Measurements from ENCODE around the gene ROCK2.

The ROCK2 gene

GRCh38 chr2:11224887-11225286, 119.5 kb downstream of the ROCK2 start:
- DNase-seq = no peak

GRCh38 chr2:11222845-11223244, 121.6 kb downstream of the ROCK2 start:
- DNase-seq = no peak

GRCh38 chr2:11220445-11220844, 124.0 kb downstream of the ROCK2 start:
- DNase-seq = no peak

GRCh38 chr2:11215407-11215806, 129.0 kb downstream of the ROCK2 start:
- DNase-seq = no peak

- DNase-seq = no peak
Measured at GRCh38 chr2:11214770-11215169, 129.7 kb downstream of the ROCK2 start.

GRCh38 chr2:11213975-11214374, 130.5 kb downstream of the ROCK2 start:
- DNase-seq = no peak

GRCh38 chr2:11213090-11213638, 131.3 kb downstream of the ROCK2 start:
- DNase-seq = no peak

- DNase-seq = no peak
Measured at GRCh38 chr2:11212645-11213044, 131.8 kb downstream of the ROCK2 start.

- DNase-seq = no peak
Measured at GRCh38 chr2:11208083-11208482, 136.4 kb downstream of the ROCK2 start.

GRCh38 chr2:11203480-11203879, 141.0 kb downstream of the ROCK2 start:
- DNase-seq = no peak

GRCh38 chr2:11201969-11202368, 142.5 kb downstream of the ROCK2 start:
- DNase-seq = no peak

GRCh38 chr2:11200651-11201050, 143.8 kb downstream of the ROCK2 start:
- DNase-seq = no peak

GRCh38 chr2:11196246-11196645, 148.2 kb downstream of the ROCK2 start:
- DNase-seq = no peak

- no peak for DNase-seq
Measured at GRCh38 chr2:11187731-11188130, 156.7 kb downstream of the ROCK2 start.

GRCh38 chr2:11187083-11187619, 157.3 kb downstream of the ROCK2 start:
- no peak for DNase-seq

GRCh38 chr2:11186145-11186544, 158.3 kb downstream of the ROCK2 start:
- DNase-seq = no peak

GRCh38 chr2:11182951-11183350, 161.5 kb downstream of the ROCK2 start:
- no peak for DNase-seq

- DNase-seq = no peak
Measured at GRCh38 chr2:11180653-11181052, 163.8 kb downstream of the ROCK2 start.

GRCh38 chr2:11179899-11180298, 164.5 kb downstream of the ROCK2 start:
- no peak for DNase-seq

GRCh38 chr2:11179196-11179595, 165.2 kb downstream of the ROCK2 start:
- no peak for DNase-seq

GRCh38 chr2:11177871-11178690, 166.4 kb downstream of the ROCK2 start:
- DNase-seq = no peak

GRCh38 chr2:11175293-11175795, 169.1 kb downstream of the ROCK2 start:
- no peak for DNase-seq

GRCh38 chr2:11174222-11174621, 170.2 kb downstream of the ROCK2 start:
- DNase-seq = no peak

GRCh38 chr2:11169333-11169732, 175.1 kb downstream of the ROCK2 start:
- DNase-seq = no peak

Measured in NCI-H1436 treated with DMSO at 0.1 percent for 48 hours (cell line).